Esophagus (tissue), 2 donors: ENCODE measurements around the gene GTSE1. TPM values are rescaled to one million over a fixed set of nuclear protein-coding genes. Genes with fewer than 3 reads are reported as not detected.
"Not testable (repeated sequence)": the region's sequence is repeated elsewhere in the genome, so short reads cannot be mapped to it uniquely, and the experiment has no call there.

Experiments used
- H3K27ac ChIP-seq, 2 donors: one replicate each; pipeline ENCODE4 v1.5.1; 2013; ENCODE audit warnings: low read depth in 2 of 2, mild to moderate bottlenecking in 2 of 2, inconsistent platforms in 1 of 2, low read length in 1 of 2, moderate library complexity in 1 of 2
- H3K27me3 ChIP-seq, 2 donors: one replicate each; pipeline ENCODE4 v1.6.1; 2013; ENCODE audit warnings: low read length in 2 of 2, control low read depth in 1 of 2, mild to moderate bottlenecking in 1 of 2; ENCODE audit not compliant: insufficient read depth in 2 of 2, control insufficient read depth in 1 of 2
- H3K36me3 ChIP-seq, 2 donors: one replicate each; pipeline ENCODE4 v1.6.1; 2013; ENCODE audit warnings: low read length in 1 of 2; ENCODE audit not compliant: control insufficient read depth in 2 of 2, insufficient read depth in 2 of 2
- H3K4me1 ChIP-seq, 2 donors: one replicate each; pipeline ENCODE4 v1.6.1; 2013; ENCODE audit warnings: low read length in 1 of 2; ENCODE audit not compliant: control insufficient read depth in 2 of 2, insufficient read depth in 2 of 2
- H3K4me3 ChIP-seq, 2 donors: one replicate each; pipeline ENCODE4 v1.5.1; 2013; ENCODE audit warnings: low read length in 2 of 2, mild to moderate bottlenecking in 2 of 2, low read depth in 1 of 2, moderate library complexity in 1 of 2
- H3K9me3 ChIP-seq, 2 donors: one replicate each; pipeline ENCODE4 v1.6.1; 2013; ENCODE audit warnings: mild to moderate bottlenecking in 2 of 2, low read depth in 1 of 2, low read length in 1 of 2, moderate library complexity in 1 of 2; ENCODE audit not compliant: control insufficient read depth in 2 of 2, insufficient read depth in 1 of 2
- WGBS, 2 donors: extraction: QIAGEN DNeasy Blood & Tissue Kit; methylation state at CpG; one replicate each; pipeline ENCODE4 v1.1.7; 2013; 5-methylcytosine and 5-hydroxymethylcytosine counted together
- polyA plus RNA-seq, 2 donors: library from polyadenylated mRNA; stranded (reverse); fragments of 200-250 nt; gene quantifications; one replicate each; pipeline ENCODE4 v1.2.3, GENCODE V29; 2013
- donor health status: healthy with polysubstance abuse.
- donor health status: Bipolar disorder and iron deficiency.

Gene GTSE1
- polyA plus RNA-seq, 2 donors, result 5.0 to 7.4 TPM

DNA sequence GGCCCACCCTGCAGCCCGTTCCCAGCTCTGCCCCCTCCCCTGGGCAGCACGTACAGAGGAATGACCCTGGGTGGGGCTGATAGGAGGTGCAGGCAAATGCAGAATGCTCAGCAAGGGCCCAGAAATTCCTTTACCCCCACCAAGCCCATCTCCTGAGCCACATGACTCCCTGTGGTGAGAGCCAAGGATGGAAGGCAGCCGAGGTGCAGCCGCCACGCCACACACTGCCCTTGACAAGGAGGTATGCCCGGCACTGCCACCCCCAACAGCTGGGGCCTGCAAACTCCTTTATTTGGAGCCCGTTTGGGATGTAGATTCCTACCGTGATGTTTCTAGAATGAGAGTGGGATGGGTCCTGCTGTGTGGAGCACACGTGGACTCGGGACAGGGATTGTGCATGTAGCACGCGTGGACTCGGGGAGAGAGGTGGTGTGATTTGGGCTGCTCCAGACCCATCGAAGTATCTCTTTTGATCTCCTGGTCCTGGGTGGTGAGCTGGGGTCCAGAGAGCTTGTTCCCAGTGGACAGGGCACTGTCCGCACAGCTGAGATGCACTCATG lies 12.9 kb downstream of the GTSE1 start:
- H3K4me1 ChIP-seq, result no peaks in the 10 kb centered on the region
- no peaks in the 10 kb centered on the region for H3K36me3 ChIP-seq
- no peaks in the 10 kb centered on the region for H3K27me3 ChIP-seq
- 94% methylated on average over 15 of the region's 15 CpGs for WGBS, 2 donors
- no peak overlapping the region for H3K27ac ChIP-seq
- no peak overlapping the region for H3K4me3 ChIP-seq
- H3K9me3 ChIP-seq, result no peaks in the 10 kb centered on the region

GRCh38 chr22:46312056-46312455 lies 15.4 kb downstream of the GTSE1 start:
- H3K4me3 ChIP-seq, result no peak overlapping the region
- no peak overlapping the region for H3K27ac ChIP-seq
- H3K27me3 ChIP-seq, result no peaks in the 10 kb centered on the region
- 97% methylated on average over 8 of the region's 8 CpGs for WGBS, 2 donors
- no peaks in the 10 kb centered on the region for H3K9me3 ChIP-seq
- no peaks in the 10 kb centered on the region for H3K36me3 ChIP-seq
- H3K4me1 ChIP-seq, result no peaks in the 10 kb centered on the region

- H3K4me1 ChIP-seq, H3K4me3 ChIP-seq, H3K9me3 ChIP-seq, H3K27ac ChIP-seq, H3K27me3 ChIP-seq, H3K36me3 ChIP-seq: not testable (repeated sequence)
- 96 to 98% methylated on average over 2 of the region's 2 CpGs for WGBS, 2 donors
Observed at GRCh38 chr22:46312848-46313247, 16.2 kb downstream of the GTSE1 start.

DNA sequence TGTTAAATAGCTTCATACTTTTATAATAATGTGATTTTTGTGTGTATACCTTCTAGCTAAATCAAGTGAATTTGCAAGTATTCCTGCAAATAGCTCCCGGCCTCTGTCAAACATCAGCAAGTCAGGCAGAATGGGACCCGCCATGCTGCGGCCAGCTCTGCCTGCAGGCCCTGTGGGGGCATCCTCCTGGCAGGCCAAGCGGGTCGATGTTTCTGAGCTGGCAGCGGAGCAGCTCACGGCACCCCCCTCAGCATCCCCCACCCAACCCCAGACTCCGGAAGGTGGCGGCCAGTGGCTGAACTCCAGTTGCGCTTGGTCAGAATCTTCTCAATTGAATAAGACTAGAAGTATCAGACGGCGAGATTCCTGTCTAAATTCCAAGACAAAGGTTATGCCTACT lies 19.3 kb downstream of the GTSE1 start:
- WGBS, 2 donors, result 90 to 96% methylated on average over 12 of the region's 12 CpGs
- H3K4me3 ChIP-seq, result no peak overlapping the region
- no peaks in the 10 kb centered on the region for H3K9me3 ChIP-seq

DNA sequence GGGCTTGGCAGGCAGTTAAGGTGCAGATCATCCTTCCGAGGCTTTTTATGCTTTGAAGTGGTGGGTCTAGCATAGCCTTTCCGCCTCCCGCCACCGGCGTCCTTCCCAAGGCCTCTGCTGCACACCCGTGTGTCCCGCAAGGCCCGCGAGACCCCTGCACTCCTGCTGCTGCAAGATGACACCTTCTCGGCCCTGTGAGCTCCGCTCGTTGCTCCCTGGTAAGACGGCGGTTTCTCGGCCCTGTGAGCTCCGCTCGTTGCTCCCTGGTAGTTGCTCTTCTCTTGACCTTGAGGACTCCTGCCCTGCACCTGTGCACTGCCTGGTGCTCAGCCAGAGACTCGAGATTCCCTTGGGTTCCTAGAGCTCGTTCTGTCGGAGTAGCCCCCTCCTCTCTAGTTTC lies 21.0 kb downstream of the GTSE1 start:
- H3K9me3 ChIP-seq, result no peaks in the 10 kb centered on the region
- no peaks in the 10 kb centered on the region for H3K27me3 ChIP-seq
- H3K36me3 ChIP-seq, result peaks cover 0 to 4% of the 10 kb centered on the region in 2 donors
- H3K27ac ChIP-seq, result no peak overlapping the region
- H3K4me1 ChIP-seq, result no peaks in the 10 kb centered on the region
- H3K4me3 ChIP-seq, result no peak overlapping the region
- WGBS, 2 donors, result 91 to 92% methylated on average over 20 of the region's 20 CpGs

More for the DNA sequence above, 19.3 kb downstream of the GTSE1 start:
- peaks cover 0 to 4% of the 10 kb centered on the region in 2 donors for H3K36me3 ChIP-seq
- no peak overlapping the region for H3K27ac ChIP-seq
- H3K4me1 ChIP-seq, result no peaks in the 10 kb centered on the region
- H3K27me3 ChIP-seq, result no peaks in the 10 kb centered on the region

- Histone ChIP-seq H3K9me3 (no peaks in the 10 kb centered on the region), H3K27me3 (no peaks in the 10 kb centered on the region), H3K36me3 (peaks cover 0 to 4% of the 10 kb centered on the region in 2 donors), H3K27ac (no peak overlapping the region), H3K4me3 (no peak overlapping the region), H3K4me1 (no peaks in the 10 kb centered on the region)
- 93 to 94% methylated on average over 15 of the region's 15 CpGs for WGBS, 2 donors
Observed at GRCh38 chr22:46318576-46318975, 21.9 kb downstream of the GTSE1 start.

DNA sequence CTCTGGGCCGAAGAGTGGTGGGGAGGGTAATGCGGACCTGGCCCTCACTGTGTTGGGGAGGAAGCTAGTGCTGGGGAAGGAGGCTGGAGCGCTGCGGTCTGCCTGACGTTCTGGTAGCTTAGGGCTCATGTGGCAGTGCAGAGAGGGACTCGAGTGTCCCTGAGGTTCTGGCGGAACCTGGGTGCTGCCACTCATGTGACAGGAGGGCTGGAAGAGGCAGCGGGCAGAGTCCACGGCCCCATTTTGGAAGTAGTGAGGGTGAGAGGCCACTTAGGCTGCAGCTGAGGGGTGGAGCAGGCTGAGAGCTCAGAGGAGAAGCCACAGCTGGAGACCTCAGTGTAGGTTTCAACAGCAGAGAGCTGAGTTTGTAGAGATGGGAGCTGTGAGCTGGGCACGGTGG lies 22.6 kb downstream of the GTSE1 start:
- no peak overlapping the region for H3K27ac ChIP-seq
- H3K4me1 ChIP-seq, result no peaks in the 10 kb centered on the region
- WGBS, 2 donors, result 98% methylated on average over 10 of the region's 10 CpGs

GRCh38 chr22:46320166-46320710 lies 23.6 kb downstream of the GTSE1 start:
- no peaks in the 10 kb centered on the region for H3K4me1 ChIP-seq
- H3K27ac ChIP-seq, result no peak overlapping the region
- H3K4me3 ChIP-seq, result no peak overlapping the region
- peaks cover 0 to 4% of the 10 kb centered on the region in 2 donors for H3K36me3 ChIP-seq
- no peaks in the 10 kb centered on the region for H3K27me3 ChIP-seq
- WGBS, 2 donors, result 91 to 93% methylated on average over 14 of the region's 14 CpGs
- no peaks in the 10 kb centered on the region for H3K9me3 ChIP-seq

More for the DNA sequence above, 22.6 kb downstream of the GTSE1 start:
- Histone ChIP-seq H3K4me3 (no peak overlapping the region), H3K36me3 (peaks cover 0 to 4% of the 10 kb centered on the region in 2 donors), H3K9me3 (no peaks in the 10 kb centered on the region), H3K27me3 (no peaks in the 10 kb centered on the region)

DNA sequence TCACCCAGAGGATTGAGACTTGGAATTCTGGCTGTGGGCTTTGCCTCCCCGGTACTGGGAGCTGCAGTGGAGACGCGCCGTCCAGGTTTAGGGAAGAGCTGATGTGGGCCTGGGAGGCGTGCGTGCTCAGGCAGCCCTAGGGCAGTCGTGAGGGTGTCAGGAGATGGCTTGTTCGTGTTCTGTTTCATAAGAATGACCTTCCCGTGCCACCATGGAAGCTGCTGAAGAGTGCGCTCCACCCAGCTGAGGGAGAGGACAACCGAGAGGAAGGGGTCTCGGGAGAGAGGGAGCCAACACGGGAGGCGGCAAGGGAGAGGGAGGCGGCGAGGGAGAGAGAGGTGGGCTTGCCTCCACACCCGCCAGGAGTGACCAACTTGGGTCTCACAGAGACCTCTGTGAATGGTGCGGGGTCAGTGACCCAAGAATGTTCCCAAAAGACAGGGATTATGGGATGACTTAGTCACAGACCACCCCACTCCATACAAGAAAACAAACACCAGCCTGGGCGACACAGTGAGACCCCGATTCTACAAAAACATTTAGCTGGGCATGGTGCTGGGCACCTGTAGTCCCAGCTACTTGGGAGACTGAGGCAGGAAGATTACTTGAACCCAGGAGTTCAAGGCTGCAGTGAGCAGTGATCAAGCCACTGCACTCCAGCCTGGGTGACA lies 24.2 kb downstream of the GTSE1 start:
- Histone ChIP-seq H3K27me3 (no peaks in the 10 kb centered on the region), H3K4me1 (no peaks in the 10 kb centered on the region), H3K27ac (no peak overlapping the region), H3K4me3 (no peak overlapping the region), H3K36me3 (peaks cover 0 to 5% of the 10 kb centered on the region in 2 donors), H3K9me3 (no peaks in the 10 kb centered on the region)
- 96% methylated on average over 20 of the region's 20 CpGs for WGBS, 2 donors

DNA sequence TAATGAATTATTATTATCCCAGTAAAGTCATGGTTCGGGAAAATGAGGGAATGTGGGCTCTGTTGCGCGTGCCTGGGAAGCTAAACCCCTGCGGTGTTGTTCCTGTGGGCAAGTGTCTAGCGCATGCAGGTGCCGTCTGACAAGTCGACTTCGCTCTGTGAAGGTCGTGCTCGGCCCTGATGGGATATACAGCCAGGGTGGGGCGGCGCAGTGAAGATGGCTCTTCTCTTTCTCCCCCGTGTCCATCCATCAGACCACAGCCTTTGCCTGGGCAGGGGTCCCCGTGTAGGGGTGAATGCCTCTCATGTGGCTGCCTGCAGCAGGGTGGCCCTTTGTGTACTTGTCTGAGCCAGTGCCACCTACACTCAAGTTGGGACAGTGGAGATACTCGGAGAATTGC lies 26.0 kb downstream of the GTSE1 start:
- Histone ChIP-seq H3K27me3 (no peaks in the 10 kb centered on the region), H3K36me3 (peaks cover 0 to 6% of the 10 kb centered on the region in 2 donors), H3K27ac (no peak overlapping the region), H3K4me3 (no peak overlapping the region), H3K9me3 (no peaks in the 10 kb centered on the region), H3K4me1 (no peaks in the 10 kb centered on the region)
- 95% methylated on average over 15 of the region's 15 CpGs for WGBS, 2 donors
